ENCODE measurements around the gene PSMB5. TPM values are rescaled to one million over a fixed set of nuclear protein-coding genes. Genes with fewer than 3 reads are reported as not detected.

Gene PSMB5
- total RNA-seq, 4 donors from 2014 or later, result 90.2 to 154 (median 113) TPM

DNA sequence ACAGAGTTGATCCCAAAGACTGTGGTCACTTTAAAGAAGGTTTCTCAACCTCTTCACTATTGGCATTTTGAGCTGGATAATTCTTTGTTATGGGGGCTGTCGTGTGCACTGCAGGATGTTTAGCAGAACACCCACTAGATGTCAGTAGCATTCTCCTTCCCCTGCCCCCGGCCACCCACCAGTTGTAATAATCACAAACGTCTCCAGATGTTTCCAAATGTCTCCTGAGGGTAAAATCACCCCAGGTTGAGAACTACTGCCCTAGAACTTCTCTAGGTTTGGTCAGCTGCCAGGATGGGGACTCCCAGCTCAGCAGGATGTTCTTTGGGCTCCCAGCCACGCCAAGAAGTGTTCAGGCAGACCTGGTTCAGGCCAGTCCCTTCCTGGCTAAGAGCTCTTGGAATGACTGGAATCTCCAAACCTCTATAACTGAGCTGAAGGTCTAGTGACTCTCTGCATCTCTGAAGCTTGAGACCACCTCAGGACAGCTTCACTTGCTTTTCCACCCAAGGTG lies 39.9 kb downstream of the PSMB5 start:
- Histone ChIP-seq H3K4me3 (no peak overlapping the region), H3K27ac (peak overlapping the region in 1 of 4 donors; percentile 16)
- WGBS, 2 donors, result 0 to 7% methylated on average over 4 of the region's 4 CpGs

DNA sequence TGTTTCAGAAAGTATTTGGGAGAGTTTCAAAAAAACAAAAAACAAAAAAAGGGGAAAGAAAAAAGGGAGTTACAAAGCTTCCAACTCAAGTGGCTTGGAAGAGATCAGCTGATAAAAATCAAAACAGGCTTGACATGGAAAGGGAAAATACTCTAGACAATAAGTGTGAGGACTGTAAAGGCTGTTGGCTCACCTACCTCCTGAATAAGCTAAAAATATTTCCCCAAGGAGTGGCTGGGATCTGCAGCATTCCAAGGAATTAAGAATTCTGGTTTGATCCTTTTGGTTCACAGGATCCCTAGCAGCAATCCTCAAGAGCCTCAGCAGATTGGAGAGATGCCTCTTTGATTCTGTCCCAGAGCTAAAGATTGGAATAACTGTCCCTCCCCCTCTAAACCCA lies 41.2 kb downstream of the PSMB5 start:
- Histone ChIP-seq H3K27me3 (no peaks in the 10 kb centered on the region), H3K27ac (no peak overlapping the region), H3K9me3 (no peaks in the 10 kb centered on the region), H3K4me3 (no peak overlapping the region), H3K36me3 (peaks cover 0 to 43% (median 0%) of the 10 kb centered on the region in 3 donors), H3K4me1 (peaks cover 0 to 19% (median 0%) of the 10 kb centered on the region in 4 donors)
- TF ChIP-seq, protein P1, sequence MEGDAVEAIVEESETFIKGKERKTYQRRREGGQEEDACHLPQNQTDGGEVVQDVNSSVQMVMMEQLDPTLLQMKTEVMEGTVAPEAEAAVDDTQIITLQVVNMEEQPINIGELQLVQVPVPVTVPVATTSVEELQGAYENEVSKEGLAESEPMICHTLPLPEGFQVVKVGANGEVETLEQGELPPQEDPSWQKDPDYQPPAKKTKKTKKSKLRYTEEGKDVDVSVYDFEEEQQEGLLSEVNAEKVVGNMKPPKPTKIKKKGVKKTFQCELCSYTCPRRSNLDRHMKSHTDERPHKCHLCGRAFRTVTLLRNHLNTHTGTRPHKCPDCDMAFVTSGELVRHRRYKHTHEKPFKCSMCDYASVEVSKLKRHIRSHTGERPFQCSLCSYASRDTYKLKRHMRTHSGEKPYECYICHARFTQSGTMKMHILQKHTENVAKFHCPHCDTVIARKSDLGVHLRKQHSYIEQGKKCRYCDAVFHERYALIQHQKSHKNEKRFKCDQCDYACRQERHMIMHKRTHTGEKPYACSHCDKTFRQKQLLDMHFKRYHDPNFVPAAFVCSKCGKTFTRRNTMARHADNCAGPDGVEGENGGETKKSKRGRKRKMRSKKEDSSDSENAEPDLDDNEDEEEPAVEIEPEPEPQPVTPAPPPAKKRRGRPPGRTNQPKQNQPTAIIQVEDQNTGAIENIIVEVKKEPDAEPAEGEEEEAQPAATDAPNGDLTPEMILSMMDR (IDR thresholded peaks at IDR 0.05), result no peak
- no peak for TF ChIP-seq POLR2A (IDR thresholded peaks at IDR 0.05)
- TF ChIP-seq EP300 (IDR thresholded peaks at IDR 0.05), result no peak
- DNase-seq (ENCODE audit: low spot score in 2 of 2), result no peak

More for the DNA sequence above, 39.9 kb downstream of the PSMB5 start:
- Histone ChIP-seq H3K4me1 (peaks cover 0 to 19% (median 0%) of the 10 kb centered on the region in 4 donors), H3K36me3 (peaks cover 0 to 38% (median 0%) of the 10 kb centered on the region in 3 donors), H3K9me3 (no peaks in the 10 kb centered on the region), H3K27me3 (no peaks in the 10 kb centered on the region)
- TF ChIP-seq, protein P1 (IDR thresholded peaks at IDR 0.05), result peak in 4 of 5 experiments; percentile 32 to 39 (median 36)
- no peak for TF ChIP-seq EP300 (IDR thresholded peaks at IDR 0.05)
- DNase-seq (ENCODE audit: low spot score in 2 of 2), result peak in 1 of 2 donors; percentile 44

DNA sequence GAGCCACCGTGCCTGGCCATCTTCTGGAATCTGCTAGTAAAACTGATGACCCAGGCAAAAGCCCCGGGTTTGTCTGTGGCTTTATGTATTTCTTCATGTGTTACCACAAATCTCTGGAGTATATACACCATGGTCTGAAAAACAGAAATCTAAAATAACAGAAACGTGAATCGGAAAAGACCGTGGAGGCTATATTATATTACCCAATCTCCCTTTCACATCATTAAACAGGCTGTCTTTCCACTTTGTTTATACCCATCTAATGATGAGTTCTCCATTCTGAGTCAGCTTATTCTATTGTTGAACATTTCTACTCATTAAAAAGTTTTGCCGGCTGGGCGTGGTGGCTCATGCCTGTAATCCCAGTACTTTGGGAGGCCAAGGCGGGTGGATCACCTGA lies 42.8 kb downstream of the PSMB5 start:
- WGBS, 2 donors, result 74 to 80% methylated on average over 8 of the region's 8 CpGs
- no peak for DNase-seq (ENCODE audit: low spot score in 2 of 2)

DNA sequence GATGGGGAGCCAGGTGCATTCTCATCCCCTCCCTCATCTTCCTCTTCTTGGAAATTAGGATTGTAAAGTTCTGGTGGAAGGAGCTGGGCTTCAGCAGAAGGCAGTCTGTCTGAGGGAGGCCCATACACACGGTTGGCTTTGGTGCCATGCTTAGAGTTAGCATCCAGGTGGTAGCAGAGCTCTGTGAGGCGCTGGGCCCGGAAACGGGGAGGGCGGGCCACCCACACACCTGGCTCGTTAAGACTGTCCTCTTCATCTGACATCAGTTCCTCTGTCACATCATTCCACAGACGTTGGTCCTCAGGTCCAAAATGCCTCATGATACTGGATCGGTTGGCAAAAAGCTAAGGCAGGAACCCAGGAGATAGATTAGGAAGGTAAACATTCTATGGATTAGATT lies 47.4 kb downstream of the PSMB5 start:
- H3K4me3 ChIP-seq, result no peak overlapping the region
- H3K9me3 ChIP-seq, result no peaks in the 10 kb centered on the region
- no peak for DNase-seq (ENCODE audit: low spot score in 2 of 2)

More for the DNA sequence above, 42.8 kb downstream of the PSMB5 start:
- Histone ChIP-seq H3K36me3 (peaks cover 0 to 48% (median 0%) of the 10 kb centered on the region in 3 donors), H3K27me3 (no peaks in the 10 kb centered on the region), H3K4me1 (peaks cover 0 to 19% (median 0%) of the 10 kb centered on the region in 4 donors), H3K4me3 (no peak overlapping the region), H3K27ac (no peak overlapping the region), H3K9me3 (no peaks in the 10 kb centered on the region)
- TF ChIP-seq EP300 (IDR thresholded peaks at IDR 0.05) (no peak), POLR2A (IDR thresholded peaks at IDR 0.05) (no peak)
- TF ChIP-seq, protein P1 (IDR thresholded peaks at IDR 0.05), result no peak

DNA sequence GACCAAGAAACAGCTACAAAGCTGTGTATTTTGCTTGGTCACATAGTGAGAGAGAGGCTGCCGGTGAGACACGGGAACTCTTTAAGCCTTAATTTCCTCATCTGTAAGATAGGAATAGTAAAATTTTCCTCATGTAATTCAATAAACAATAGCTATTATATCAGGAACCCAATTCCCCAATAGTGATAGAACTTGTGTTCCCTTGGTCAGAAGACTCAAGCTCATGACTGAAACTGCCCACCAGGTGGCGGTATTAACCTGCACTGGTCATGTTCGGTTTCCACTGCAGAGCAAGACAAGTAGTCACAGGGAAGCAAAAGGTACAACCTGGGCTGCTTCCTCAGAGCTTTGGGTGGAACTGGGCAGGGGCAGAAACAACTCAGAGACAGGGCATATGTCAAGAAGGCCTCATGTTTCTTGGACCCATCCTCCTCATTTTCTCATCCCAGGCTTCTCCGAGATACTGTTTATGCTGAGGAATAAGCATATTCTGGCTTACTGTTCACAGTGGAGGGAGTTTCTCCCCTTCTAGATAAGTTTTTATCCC lies 48.1 kb downstream of the PSMB5 start:
- TF ChIP-seq EP300 (IDR thresholded peaks at IDR 0.05), result no peak
- no peak for TF ChIP-seq POLR2A (IDR thresholded peaks at IDR 0.05)
- TF ChIP-seq, protein P1 (IDR thresholded peaks at IDR 0.05), result peak; percentile 82 to 92 (median 87)
- WGBS, 2 donors, result 19 to 20% methylated on average over 5 of the region's 5 CpGs
- no peak overlapping the region for H3K4me3 ChIP-seq
- H3K27ac ChIP-seq, result no peak overlapping the region
- peak; percentile 90 to 96 for DNase-seq (ENCODE audit: low spot score in 2 of 2)
- peaks cover 0 to 16% (median 0%) of the 10 kb centered on the region in 4 donors for H3K4me1 ChIP-seq
- no peaks in the 10 kb centered on the region for H3K9me3 ChIP-seq
- no peaks in the 10 kb centered on the region for H3K27me3 ChIP-seq
- H3K36me3 ChIP-seq, result peaks cover 0 to 41% (median 0%) of the 10 kb centered on the region in 3 donors

More for the DNA sequence above, 47.4 kb downstream of the PSMB5 start:
- Histone ChIP-seq H3K27me3 (no peaks in the 10 kb centered on the region), H3K27ac (no peak overlapping the region), H3K36me3 (peaks cover 0 to 43% (median 0%) of the 10 kb centered on the region in 3 donors), H3K4me1 (peaks cover 0 to 13% (median 0%) of the 10 kb centered on the region in 4 donors)
- TF ChIP-seq, protein P1 (IDR thresholded peaks at IDR 0.05), result no peak
- no peak for TF ChIP-seq EP300 (IDR thresholded peaks at IDR 0.05)
- TF ChIP-seq POLR2A (IDR thresholded peaks at IDR 0.05), result no peak
- 76 to 80% methylated on average over 8 of the region's 8 CpGs for WGBS, 2 donors
